Airway epithelial cell (primary cell): ENCODE measurements around the gene CUL9. TPM values are rescaled to one million over a fixed set of nuclear protein-coding genes. Genes with fewer than 3 reads are reported as not detected.

ENCODE experiments used
- total RNA-seq: library from RNA; depleted of rRNA; stranded (reverse); fragments of >200 nt; gene quantifications from 2 replicates; pipeline ENCODE4 v1.2.3, GENCODE V29; 2015

The CUL9 gene
- total RNA-seq = 29.6 and 32.2 TPM in 2 replicates

GRCh38 chr6:43181942-43182860, at the start of gene CUL9:
Gene CUL9 (plus strand): TSS chr6:43182196. CDS start chr6:43184311, 2,115 bp downstream.

DNA sequence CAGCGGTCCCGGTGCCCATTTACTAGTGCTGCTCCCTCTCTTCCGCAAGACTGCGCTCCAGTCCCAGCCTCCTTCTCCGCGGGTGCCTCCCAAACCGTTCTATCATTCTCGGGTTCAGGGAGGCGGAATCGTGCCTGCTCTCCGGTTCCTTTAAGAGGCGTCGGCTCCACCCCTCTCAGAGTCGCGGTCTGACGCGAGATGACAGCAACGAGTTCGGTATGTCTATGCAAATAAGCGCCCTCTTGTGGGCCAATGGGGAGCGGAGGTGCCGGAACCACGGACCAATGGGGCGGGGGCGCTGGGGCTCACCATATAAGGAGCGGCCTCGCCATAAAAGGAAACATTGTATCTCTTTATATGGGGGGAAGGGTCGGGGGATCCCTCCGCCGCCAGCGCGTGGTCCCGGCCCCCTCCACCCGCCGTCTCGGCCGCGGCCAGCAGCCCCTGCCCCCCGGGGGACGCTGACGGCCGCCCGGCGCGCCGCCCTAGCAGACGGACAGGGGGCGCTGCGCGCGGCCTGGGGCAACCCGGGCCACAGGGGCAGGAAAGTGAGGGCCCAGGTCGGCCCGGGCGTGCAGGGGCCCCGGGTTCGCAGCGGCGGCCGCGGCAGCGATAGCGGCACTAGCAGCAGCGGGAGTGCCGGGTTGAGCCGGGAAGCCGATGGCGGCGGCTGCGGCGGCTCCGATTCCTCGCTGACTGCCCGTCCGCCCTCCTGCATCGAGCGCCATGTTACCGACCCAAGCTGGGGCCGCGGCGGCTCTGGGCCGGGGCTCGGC, 10.9 kb upstream of the CUL9 start, which contains the start of gene SRF:
Gene SRF (plus strand): TSS at position 339 of the 776 bp plus-strand sequence. CDS start 388 bp downstream, at position 727.

DNA sequence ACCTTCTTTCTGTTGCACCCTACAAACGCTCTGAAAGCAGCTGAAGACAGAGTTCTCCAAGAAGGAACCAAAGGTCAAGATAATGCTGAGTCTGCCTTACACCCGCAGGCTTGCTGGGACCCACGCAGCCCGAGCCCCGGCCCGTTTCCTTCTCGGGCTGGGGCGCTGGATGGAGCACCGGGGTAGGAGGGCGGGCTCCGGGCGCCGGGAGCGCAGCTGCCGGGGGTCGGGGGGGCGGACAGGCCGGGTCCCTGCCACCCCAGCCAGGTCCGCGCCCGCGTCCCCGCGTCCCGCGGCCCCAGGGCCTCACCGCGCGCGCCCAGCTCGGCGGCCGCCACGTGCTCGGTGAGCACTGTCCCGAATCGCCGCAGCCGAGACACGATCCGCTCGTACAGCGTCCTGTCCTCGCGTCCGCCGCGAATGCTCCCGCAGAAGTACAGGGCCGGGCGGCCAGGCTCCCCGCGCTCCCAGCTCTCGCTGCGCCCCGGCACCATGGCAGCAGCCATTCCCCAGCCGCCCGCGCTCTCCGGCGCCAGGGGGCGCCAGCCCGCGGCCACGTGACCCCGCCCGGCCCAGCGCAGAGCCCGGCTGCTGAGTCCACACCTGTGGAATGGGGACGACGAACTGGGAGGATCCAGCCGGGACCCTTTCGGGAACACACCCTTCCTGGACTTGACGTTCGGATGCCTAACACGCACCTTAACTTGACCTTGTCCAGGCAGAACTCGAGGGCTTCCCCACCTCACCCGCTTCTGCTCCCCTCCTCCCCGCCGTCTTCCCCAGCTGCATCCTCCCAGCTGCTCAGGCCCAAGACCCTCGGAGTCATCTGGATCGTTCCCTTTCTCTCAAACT, 47.2 kb downstream of the CUL9 start, which contains the start of gene DNPH1:
Gene DNPH1 (minus strand): TSS at position 531 of the 852 bp plus-strand sequence. CDS start 25 bp downstream, at position 506.

DNA sequence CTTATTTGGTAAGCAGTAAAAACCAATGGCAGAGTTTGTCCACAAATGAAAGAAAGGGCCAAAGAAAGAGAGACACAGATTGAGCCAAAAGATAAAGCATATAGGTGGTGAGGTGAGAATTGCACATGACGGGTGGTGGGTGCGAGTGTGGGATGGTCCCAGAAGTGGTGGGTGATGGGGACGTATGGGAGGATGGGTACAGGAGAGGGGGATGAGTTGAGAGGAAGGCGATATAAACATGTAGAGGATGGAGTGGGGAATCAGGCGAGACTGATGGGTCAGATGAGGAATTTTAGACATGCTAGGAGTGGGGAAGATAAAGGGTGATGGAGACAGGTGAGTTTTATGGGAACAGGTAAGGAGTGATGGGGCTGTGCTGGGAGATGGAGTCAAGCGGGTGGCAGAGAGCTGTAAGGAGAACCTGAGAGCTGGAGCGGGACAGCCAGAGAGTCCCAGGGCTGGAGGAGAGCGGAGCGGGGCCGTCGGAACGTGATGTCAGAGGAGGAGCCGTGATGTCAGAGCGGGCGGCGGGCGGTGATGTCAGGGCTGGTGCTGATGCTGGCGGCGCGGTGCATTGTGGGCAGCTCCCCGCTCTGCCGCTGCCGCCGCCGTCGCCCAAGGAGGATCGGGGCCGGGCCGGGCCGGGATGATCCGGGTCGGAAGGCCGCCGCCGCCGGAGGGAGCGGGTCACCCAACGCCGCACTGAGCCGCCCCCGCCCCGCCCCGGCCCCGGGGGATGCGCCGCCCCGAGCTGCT, 61.1 kb downstream of the CUL9 start, which contains the start of gene TTBK1:
Gene TTBK1 (plus strand): TSS at position 574 of the 756 bp plus-strand sequence. CDS start 3,180 bp downstream, outside the sequence.

Other genes with a start within 250 kb of the CUL9 start
- gene GNMT, start 221.4 kb upstream of the CUL9 start, total RNA-seq = not detected in 2 replicates
- gene PEX6, start 203.0 kb upstream of the CUL9 start, total RNA-seq = 26.6 and 28.3 TPM in 2 replicates
- gene PPP2R5D, start 197.6 kb upstream of the CUL9 start, total RNA-seq = 60.5 and 80.8 TPM in 2 replicates
- 83.5 and 84.1 TPM in 2 replicates for gene MEA1, start 168.2 kb upstream of the CUL9 start, total RNA-seq
- 64.0 and 68.7 TPM in 2 replicates for gene KLHDC3, start 167.9 kb upstream of the CUL9 start, total RNA-seq
- gene RRP36, start 160.6 kb upstream of the CUL9 start, total RNA-seq = 80.3 and 94.5 TPM in 2 replicates
- 14.5 and 15.2 TPM in 2 replicates for gene CUL7, start 128.3 kb upstream of the CUL9 start, total RNA-seq
- gene MRPL2, start 122.8 kb upstream of the CUL9 start, total RNA-seq = 32.4 and 33.4 TPM in 2 replicates
- gene KLC4, start 122.6 kb upstream of the CUL9 start, total RNA-seq = 10.3 and 11.7 TPM in 2 replicates
- 84.4 and 112 TPM in 2 replicates for gene PTK7, start 105.9 kb upstream of the CUL9 start, total RNA-seq
- gene SRF, start 10.9 kb upstream of the CUL9 start, total RNA-seq = 23.3 and 29.9 TPM in 2 replicates
- gene DNPH1, start 47.3 kb downstream of the CUL9 start, total RNA-seq = 129 and 187 TPM in 2 replicates
- gene TTBK1, start 61.3 kb downstream of the CUL9 start, total RNA-seq = not detected in 2 replicates
- gene SLC22A7, start 116.1 kb downstream of the CUL9 start, total RNA-seq = not detected in 2 replicates
- gene CRIP3, start 126.6 kb downstream of the CUL9 start, total RNA-seq = not detected in 2 replicates
- gene ZNF318, start 187.5 kb downstream of the CUL9 start, total RNA-seq = 4.4 and 6.1 TPM in 2 replicates
- gene ABCC10, start 245.3 kb downstream of the CUL9 start, total RNA-seq = 17.0 and 17.3 TPM in 2 replicates